Embryonic facial prominence (tissue), 1 donor: Measurements from ENCODE around the gene FGF12.
"Not testable (repeated sequence)": the region's sequence is repeated elsewhere in the genome, so short reads cannot be mapped to it uniquely, and the experiment has no call there.

Source experiments
- DNase-seq: peaks from one replicate; pipeline ENCODE4 v3.0.0-alpha.2; 2016; ENCODE audit errors: extremely low spot score

FGF12 gene

GRCh38 chr3:192727032-192727847 is at the start of gene FGF12:
Gene FGF12 (minus strand): TSS chr3:192727541.
- DNase-seq: peak; percentile 61

DNA sequence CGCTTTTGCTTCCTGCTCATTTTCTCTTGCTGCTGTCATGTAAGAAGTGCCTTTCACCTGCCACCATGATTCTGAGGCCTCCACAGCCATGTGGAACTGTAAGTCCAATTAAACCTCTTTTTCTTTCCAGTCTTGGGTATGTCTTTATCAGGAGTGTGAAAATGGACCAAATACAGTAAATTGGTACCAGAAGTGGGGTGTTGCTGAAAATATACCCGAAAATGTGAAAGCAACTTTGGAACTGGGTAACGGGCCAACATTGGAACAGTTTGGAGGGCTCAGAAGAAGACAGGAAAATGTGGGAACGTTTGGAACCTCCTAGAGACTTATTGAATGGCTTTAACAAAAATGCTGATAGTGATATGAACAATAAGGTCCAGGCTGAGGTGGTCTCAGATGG is 47.0 kb upstream of the FGF12 start:
- not testable (repeated sequence) for DNase-seq

DNA sequence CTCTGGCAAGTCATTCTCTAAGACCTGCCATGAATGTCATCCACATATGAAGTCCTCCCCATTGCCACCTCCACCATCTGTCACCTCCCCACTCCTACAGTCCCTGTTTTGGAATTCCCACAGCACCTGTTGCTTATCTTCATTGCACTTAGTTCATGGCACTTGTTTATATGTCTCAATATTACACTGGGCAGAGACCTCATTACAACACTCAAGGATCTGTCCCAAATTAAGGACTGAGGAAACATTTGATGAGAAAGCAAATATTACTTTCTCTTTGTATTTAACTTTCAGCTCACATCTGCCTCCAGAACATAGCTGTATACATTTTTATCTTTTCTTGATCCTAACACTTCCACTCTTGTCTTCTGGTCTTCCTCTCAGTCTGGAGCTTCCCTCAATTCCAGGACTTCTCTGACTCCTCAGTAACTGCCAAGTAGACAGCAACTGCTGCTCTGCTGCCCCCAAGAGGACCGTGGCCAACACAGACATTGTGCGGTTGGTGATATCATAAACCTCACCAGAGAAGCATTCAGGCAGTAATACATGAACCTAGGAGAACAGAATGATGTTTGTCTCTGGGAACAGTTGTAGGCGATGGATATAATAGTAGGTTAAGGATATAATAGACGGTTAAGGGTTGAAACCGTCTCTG is 45.0 kb upstream of the FGF12 start:
- no peak for DNase-seq

- DNase-seq: no peak
Observed at GRCh38 chr3:192758654-192759053, 31.3 kb upstream of the FGF12 start.

GRCh38 chr3:192751148-192751547 is 23.8 kb upstream of the FGF12 start:
- no peak for DNase-seq

GRCh38 chr3:192750201-192750600 is 22.9 kb upstream of the FGF12 start:
- DNase-seq: no peak

- DNase-seq: no peak
Observed at GRCh38 chr3:192747746-192748145, 20.4 kb upstream of the FGF12 start.

DNA sequence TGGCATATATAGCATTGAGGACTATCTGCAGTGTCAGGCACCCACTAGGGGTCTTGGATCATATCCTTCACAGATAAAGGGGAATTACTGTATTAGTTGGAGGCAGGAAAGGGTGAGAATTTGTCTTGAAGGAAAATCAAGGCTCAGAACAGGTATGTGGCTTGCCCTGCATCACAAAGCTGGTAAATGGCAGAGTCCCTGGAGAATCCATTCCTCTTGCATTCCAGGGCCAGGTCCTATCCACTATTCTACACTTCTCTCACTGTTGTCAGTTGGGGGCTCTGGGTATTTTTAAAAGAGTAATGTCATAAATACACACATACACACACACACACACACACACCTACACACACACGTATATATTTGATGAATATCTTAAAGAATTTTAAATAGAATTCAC is 19.8 kb upstream of the FGF12 start:
- DNase-seq: no peak

- no peak for DNase-seq
Observed at GRCh38 chr3:192745150-192745549, 17.8 kb upstream of the FGF12 start.

- not testable (repeated sequence) for DNase-seq
Observed at GRCh38 chr3:192744604-192745003, 17.3 kb upstream of the FGF12 start.

GRCh38 chr3:192737506-192737905 is 10.2 kb upstream of the FGF12 start:
- DNase-seq: no peak

DNA sequence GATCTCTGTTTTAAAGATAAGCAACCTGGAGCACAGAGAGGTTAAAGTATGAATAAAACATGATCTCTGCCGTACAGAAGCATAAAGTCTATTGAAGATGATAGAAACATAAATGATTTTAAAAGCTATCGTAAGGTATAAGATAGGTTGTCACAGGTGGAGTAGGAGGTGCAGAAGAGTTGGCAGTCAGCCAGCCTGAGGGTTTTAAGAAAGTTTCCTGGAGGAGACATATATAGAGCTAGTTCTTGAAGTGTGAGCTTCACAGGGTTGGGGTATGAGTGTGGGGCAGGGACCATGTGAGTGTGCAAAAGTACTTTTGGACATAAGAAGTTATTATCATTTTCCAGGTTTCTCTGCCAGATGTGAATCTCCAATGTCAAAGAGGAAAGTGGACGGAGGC is 3.9 kb upstream of the FGF12 start:
- DNase-seq: no peak

DNA sequence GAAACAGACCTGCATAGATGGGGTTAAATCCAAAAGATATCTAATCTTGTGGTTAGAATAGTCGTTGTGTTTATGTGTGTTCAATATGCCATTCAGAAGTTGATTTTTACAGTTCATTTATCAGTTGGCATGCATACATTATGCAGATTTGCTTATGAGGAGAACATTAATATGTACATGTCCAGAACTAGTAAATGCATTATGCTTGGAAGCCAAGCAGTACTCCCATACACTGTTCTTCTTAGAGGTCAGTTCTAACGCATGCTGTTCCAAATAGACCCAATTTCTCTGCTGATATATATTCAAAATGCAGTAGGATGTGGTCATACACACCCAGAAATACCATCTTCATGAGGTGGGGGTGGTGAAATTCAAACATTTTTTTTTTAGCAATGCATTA is 956 bp downstream of the FGF12 start:
- DNase-seq: no peak

DNA sequence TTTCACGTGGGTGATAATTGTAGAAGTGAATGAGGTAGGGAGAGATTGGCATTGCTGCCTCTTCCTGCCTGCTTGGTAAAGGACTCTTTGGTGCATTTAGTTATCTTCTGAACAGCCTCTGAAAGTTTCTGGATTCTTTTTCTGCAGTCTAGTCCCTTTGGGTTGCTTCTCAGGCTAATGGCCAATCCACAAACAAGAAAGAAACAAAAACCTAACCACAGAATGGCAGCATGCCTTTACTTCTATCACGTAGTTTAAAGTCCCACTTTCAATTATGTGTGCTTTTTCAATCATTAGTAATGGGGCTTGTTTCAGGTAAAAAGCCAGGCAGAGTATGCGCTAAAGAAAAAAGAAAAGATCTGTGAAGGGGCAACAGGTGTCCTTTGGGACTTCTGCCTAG is 7.4 kb downstream of the FGF12 start:
- DNase-seq: no peak

- no peak for DNase-seq
Observed at GRCh38 chr3:192718156-192718555, 9.2 kb downstream of the FGF12 start.

GRCh38 chr3:192715126-192715525 is 12.2 kb downstream of the FGF12 start:
- no peak for DNase-seq

DNA sequence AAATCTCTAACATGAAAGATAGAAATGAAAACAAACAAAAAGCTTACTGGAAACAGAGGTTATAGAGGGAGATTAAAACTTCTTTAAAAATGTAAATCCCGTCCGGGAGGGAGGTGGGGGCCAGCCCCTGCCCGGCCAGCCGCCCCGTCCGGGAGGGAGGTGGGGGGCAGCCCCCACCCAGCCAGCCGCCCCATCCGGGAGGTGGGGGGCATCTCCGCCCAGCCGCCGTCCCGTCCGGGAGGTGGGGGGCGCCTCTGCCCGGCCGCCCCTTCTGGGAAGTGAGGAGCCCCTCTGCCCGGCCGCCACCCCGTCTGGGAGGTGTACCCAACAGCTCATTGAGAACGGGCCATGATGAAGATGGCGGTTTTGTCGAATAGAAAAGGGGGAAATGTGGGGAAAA is 16.2 kb downstream of the FGF12 start:
- not testable (repeated sequence) for DNase-seq

DNA sequence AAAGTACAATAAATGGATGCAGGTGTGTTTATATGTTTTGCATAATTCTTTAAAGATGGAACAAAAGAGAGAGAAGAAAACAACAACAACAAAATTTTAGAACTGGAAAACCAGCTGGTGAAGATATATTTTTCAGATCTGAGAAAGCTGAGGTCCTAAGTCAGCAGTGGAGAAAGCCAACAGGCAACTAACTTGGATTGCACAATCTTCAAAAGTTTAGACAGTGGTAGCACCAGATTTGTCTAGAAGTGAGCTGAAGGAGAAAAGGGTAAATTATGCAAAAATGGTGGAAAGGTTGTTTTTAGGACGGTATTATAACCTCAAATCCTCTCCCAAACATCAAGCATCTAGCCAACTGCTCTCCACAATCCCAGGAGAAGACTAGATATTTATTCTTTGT is 17.0 kb downstream of the FGF12 start:
- DNase-seq: no peak

GRCh38 chr3:192706272-192706671 is 21.1 kb downstream of the FGF12 start:
- no peak for DNase-seq

DNA sequence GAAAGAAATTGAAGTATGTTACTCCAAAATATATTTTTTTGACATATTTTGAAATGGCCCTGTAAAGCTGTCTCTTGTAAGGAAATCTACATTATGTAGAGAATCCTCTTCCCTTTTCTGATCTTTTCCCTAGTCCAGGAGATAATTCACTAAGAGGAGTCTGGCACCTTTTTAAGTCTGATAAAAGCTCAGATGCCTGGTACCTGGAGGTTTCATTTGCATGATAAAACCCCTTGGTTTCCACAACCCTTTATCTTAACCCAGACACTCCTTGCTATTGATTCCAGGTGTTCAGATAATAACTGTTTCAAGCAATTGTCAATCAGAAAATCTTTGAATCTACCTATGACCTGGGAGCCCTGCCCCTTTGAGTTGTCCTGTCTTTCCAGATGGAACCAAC is 26.5 kb downstream of the FGF12 start:
- no peak for DNase-seq

DNA sequence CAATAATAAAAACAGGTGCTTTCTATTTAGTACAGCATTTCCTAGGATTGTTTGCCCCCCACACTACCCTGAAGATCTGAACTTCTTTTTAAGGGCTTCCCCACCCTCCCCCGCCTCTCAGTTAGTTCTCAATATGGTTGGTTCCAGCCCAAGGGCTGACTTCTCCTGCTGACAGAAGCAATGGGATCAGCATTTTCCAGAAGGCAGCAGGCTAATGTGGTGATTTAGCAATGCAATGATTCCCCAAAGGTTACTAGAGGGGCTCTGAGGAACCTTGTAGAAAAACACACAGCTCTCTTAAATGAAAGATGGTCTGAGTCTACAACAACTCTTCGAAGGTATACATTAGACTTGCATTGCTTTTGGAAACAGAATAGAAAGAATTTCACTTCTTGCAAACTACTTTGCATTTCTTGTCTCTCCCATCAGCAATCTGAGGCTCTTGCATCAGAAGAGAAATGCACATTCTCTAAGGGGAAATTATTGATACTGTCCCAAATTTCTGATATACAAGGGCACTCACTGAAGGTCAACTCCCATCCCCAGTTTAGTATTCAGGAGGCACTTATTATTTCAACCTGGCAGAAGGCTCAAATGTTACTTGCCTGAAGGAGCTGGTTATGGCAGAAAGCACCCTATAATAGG is 30.3 kb downstream of the FGF12 start:
- DNase-seq: no peak

GRCh38 chr3:192687488-192688152 is 39.7 kb downstream of the FGF12 start:
- DNase-seq: no peak
